ENCODE measurements around the gene PDCD2L. TPM values are rescaled to one million over a fixed set of nuclear protein-coding genes. Genes with fewer than 3 reads are reported as not detected.
"Not testable (repeated sequence)": the region's sequence is repeated elsewhere in the genome, so short reads cannot be mapped to it uniquely, and the experiment has no call there.

PDCD2L gene
- total RNA-seq, 1 donor, result 11.7 TPM

- no peak for DNase-seq (ENCODE audit: low read depth)
- TF ChIP-seq CTCF (IDR thresholded peaks at IDR 0.05; ENCODE audit: insufficient read depth, low read depth, low read length), result no peak
- H3K4me3 ChIP-seq (ENCODE audit: low read depth, low read length), result no peak overlapping the region
These were observed 64.2 kb downstream of the PDCD2L start for GRCh38 chr19:34468409-34468808.

GRCh38 chr19:34469026-34469425 is 64.8 kb downstream of the PDCD2L start:
- not testable (repeated sequence) for DNase-seq (ENCODE audit: low read depth)

GRCh38 chr19:34471906-34472700 is 67.9 kb downstream of the PDCD2L start:
- H3K4me3 ChIP-seq (ENCODE audit: low read depth, low read length), result no peak overlapping the region
- no peak for DNase-seq (ENCODE audit: low read depth)
- no peak for TF ChIP-seq CTCF (IDR thresholded peaks at IDR 0.05; ENCODE audit: insufficient read depth, low read depth, low read length)

More at GRCh38 chr19:34469026-34469425, 64.8 kb downstream of the PDCD2L start:
- not testable (repeated sequence) for H3K4me3 ChIP-seq (ENCODE audit: low read depth, low read length)

- DNase-seq (ENCODE audit: low read depth), result no peak
- H3K4me3 ChIP-seq (ENCODE audit: low read depth, low read length), result no peak overlapping the region
- TF ChIP-seq CTCF (IDR thresholded peaks at IDR 0.05; ENCODE audit: insufficient read depth, low read depth, low read length), result no peak
These were observed 70.2 kb downstream of the PDCD2L start for GRCh38 chr19:34474233-34474989.

- TF ChIP-seq CTCF (IDR thresholded peaks at IDR 0.05; ENCODE audit: insufficient read depth, low read depth, low read length), result no peak
- peak; percentile 91 for DNase-seq (ENCODE audit: low read depth)
- H3K4me3 ChIP-seq (ENCODE audit: low read depth, low read length), result no peak overlapping the region
These were observed 71.1 kb downstream of the PDCD2L start for GRCh38 chr19:34475026-34475974.

Other genes with a start within 250 kb of the PDCD2L start
- 72.1 and 74.1 TPM in 2 replicates for gene LSM14A, start 231.9 kb upstream of the PDCD2L start, total RNA-seq
- gene GARRE1, start 149.8 kb upstream of the PDCD2L start, total RNA-seq, result 14.5 and 16.8 TPM in 2 replicates
- 102 and 111 TPM in 2 replicates for gene GPI, start 39.2 kb upstream of the PDCD2L start, total RNA-seq
- gene UBA2, start 24.0 kb downstream of the PDCD2L start, total RNA-seq, result 108 and 121 TPM in 2 replicates
- gene WTIP, start 77.4 kb downstream of the PDCD2L start, total RNA-seq, result 28.0 and 40.6 TPM in 2 replicates